ENCODE measurements around the gene ZMIZ1.

The ZMIZ1 gene

DNA sequence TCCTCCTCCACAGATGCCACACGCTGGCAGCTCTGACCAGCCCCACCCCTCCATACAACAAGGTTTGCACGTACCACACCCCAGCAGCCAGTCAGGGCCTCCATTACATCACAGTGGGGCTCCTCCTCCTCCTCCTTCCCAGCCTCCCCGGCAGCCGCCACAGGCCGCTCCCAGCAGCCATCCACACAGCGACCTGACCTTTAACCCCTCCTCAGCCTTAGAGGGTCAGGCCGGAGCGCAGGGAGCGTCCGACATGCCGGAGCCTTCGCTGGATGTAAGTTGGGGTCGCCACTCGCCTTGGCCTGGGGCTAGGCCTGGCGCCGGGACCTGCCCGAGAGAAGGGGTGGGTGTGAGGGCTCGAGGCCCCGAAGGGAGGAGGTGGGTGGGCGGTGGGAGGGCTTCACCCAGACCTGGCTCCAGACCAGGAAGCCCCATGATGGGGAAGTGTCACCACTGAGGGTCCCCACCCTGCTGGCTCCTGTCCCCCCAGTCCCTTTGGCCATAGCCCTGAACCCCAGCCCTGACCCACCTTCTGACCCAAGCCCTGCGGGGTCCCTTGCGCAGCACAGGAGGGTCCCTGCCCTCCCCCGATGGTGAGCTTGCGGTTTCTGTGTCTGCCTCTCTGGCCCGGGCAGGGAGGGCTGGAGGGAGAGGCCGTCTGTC is 242.3 kb downstream of the ZMIZ1 start:
- no peak for DNase-seq (ENCODE audit: low spot score)

DNA sequence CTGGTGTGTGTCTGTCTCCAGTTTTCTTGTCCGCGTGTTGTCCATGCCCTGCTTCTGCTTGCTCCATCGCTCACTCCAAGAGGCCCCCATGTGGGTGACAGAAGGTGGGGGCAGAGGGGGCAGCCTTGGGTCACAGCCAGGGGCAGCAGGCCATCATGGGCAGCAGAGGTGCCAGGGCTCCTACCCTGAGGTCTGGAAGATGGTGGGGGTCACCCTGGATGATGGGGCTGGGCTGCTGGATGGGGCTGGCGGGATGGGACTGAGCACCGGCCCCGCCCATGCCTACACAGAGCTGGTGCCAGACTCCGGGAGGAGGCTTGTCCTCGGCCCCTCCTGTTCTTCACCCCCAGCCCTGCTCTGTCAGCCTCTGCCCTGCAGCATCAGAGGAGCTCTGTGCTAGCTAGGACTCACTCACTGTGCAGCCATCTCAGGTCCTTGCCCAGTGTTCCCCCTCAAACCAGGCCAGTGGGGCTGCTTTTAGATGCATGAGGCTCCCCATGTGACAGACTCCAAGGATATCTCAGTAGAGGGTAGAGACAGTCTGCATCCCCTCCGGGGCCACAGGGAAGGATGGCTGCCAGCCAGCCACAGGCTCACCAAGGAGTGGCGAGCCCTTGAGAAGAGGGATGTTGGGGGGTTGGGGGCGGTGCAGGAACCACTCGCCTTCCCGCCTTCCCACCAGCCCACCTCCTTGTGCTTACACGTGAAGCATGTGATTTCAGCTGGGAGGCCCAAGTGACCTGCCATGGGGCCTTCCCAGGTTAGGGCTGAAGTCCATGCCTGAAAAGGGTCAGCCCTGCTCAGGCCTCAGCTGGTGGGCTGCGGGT is 243.0 kb downstream of the ZMIZ1 start:
- no peak for DNase-seq (ENCODE audit: low spot score)

DNA sequence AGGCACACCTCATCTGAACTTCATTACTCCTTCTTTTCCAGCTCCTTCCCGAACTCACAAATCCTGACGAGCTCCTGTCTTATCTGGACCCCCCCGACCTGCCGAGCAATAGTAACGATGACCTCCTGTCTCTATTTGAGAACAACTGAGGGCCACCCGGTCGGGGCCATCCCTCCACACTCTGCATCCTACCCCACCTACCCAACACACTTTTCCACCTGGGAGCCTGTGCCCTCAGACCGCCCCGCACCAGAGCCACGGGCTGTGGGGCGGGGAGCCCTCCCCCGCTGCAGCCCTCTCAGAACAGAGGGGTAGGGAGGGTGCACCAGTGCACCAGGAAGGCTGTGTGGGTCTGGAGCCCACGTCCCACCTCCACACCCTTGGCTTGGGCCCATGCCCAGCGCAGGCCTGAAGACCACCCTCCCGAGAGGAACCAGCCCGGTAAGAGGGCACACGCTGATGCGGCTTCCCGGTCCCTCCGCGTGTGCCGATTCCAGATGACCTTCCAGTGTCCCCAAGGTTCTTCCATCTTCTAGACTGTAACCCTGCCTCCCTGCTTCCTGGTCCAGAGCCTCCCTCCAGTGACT is 243.9 kb downstream of the ZMIZ1 start:
- no peak for DNase-seq (ENCODE audit: low spot score)

DNA sequence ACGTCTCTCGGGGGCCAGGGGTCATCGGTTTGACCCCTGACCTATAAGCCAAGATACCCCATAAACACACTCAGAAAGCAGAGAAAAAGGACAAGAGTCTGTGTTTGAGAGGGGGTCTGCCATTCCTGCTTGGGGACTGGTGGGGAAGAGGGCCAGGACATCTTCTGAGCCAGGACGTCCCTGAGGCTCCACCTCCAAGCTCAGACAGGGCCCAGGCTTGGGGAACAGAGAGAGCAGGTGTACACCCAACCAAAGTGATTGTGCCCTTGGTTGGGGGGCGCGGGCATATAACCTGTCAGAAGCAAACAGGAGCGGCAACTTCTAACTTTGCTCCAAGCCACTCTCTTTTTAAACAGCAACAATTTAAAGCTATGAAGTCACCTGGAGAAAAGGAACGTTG is 244.6 kb downstream of the ZMIZ1 start:
- DNase-seq (ENCODE audit: low spot score), result no peak

- DNase-seq (ENCODE audit: low spot score), result no peak
Measured at GRCh38 chr10:79313911-79314439, 245.2 kb downstream of the ZMIZ1 start.

DNA sequence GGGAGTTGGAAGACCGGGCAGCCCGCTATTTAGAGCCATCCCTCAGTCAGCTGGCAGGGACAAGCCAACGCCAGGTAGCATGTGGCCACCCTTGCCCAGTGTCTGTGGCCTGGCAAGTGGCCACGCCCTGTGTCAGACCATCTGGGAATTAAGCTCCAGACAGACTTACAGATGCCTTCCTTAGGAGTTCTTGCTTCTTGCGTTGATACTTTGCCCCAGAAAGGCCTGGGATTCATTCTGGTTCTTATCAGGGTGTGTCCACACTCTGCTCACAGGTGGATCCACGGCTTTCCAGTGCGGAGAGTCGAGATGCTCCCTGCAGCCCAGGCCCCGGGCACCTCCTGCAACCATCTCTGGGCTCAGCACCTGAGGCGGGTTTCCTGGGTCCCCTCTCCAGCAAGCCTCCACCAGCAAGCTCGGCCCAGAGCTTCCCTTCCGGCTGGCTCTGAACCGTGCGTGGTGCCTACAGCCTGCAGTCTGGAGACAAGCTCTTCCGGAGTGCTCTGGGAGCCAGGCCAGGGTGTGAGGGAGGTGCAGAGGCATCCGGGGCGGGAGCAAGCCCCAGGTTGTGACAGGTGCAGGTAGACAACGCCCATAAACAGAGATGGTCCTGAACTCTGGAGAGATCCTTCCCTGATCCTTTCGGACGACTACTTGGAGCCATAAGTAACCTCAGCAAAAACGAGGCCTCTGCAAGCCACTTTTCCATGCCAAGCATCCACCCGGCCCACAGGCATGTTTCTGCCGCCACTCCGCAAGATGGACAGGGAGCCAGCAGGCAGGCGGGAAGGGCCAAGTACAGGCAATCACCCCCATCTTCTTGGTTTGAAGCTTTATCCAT is 246.2 kb downstream of the ZMIZ1 start:
- DNase-seq (ENCODE audit: low spot score), result no peak

DNA sequence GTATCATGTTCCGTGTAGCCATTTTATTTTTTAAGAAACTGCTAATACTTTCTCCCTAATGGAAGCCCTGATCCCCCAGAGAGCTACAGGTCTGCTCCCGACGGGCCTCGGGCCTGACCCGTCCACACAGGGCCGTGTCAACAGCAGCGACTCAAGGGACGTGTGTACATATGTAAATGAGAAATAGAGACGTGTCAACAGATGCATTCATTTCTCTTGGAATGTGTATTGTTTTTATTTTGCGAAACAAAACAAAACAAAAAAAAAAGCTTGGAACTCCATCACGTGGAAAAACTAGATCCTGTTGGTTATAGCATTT is 246.8 kb downstream of the ZMIZ1 start:
- DNase-seq (ENCODE audit: low spot score), result no peak

GRCh38 chr10:79316671-79317431 is 248.1 kb downstream of the ZMIZ1 start:
- peak; percentile 24 for DNase-seq (ENCODE audit: low spot score)

DNA sequence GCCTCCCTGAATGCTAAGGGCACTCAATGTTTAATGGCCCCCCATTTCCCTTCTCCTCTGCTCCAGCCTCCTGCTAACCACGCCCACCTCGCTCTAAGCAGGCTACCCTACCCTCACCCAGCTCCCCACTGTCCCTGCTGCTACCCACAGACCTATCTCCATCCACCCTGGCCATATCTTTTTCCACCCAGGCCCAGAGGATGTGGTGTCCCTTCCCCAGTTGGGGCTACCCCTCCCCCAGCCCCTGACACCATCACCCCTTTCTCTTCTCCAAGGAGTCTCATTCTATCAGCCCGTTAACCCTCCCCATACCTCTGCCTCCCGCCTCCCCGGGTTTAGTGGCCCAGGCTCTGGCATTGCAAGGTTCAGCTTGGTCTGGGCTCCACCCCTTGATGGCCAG is 249.6 kb downstream of the ZMIZ1 start:
- DNase-seq (ENCODE audit: low spot score), result no peak

DNA sequence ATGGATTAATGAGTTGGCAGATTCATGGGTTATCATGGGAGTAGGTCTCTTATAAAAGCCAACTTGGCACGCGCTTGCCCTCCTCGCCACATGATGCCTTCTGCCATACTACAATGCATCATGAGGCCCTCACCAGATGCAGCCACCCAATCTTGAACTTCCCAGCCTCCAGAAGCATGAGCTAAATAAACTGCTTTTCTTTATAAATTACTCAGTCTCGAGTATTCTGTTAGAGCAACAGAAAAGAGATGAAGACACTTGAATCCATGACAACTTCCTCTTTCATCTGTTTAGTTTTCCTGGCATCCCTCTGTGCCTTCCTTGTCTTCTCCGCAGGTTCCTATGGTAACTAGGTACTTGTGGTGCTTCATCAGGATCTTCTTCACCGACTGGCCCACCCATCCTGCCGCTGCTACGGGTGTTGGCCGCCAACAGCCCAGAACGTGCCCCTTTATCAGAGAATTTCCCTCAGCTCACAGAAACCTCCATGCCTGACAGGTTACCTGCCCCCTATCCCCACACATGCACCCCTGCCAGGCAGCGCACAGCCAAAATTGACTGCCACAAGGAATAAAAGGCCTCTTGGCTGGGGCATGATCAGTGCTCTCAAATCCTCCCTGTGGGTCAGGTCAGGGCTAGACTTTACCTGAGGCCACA is 250.5 kb downstream of the ZMIZ1 start:
- no peak for DNase-seq (ENCODE audit: low spot score)

- DNase-seq (ENCODE audit: low spot score), result no peak
Measured at GRCh38 chr10:79320316-79320715, 251.6 kb downstream of the ZMIZ1 start.

DNA sequence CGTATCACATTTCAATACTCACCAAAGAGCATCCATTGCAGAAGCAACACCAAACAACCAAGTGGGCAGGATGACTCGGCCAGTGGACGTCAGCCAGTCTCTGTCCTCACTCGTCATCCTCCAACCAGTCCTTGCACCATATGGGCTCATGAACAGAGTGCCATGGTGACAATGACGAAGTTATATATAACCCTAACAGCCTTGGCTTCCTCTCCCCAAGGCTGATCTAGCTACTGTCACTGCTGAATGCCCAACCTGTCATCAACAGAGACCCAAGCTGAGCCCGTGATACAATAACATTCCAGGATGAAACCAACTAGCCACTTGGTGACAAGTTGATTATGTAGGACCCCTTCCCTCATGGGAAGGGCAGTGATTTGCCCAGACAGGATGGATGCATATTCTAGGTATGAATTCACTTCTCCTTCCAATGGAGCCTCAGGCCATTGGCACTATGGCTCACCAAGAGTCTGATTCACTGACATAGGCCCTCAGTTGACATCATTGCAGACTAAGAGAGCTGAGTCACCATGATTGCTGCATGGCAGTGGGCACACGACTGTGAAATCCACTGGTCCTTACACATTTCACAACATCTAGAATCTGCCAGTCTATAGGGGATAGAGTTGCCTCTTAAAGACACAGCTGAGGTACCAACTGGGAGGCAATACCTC is 252.2 kb downstream of the ZMIZ1 start:
- peak; percentile 47 for DNase-seq (ENCODE audit: low spot score)

- no peak for DNase-seq (ENCODE audit: low spot score)
Measured at GRCh38 chr10:79321494-79321882, 252.7 kb downstream of the ZMIZ1 start.

DNA sequence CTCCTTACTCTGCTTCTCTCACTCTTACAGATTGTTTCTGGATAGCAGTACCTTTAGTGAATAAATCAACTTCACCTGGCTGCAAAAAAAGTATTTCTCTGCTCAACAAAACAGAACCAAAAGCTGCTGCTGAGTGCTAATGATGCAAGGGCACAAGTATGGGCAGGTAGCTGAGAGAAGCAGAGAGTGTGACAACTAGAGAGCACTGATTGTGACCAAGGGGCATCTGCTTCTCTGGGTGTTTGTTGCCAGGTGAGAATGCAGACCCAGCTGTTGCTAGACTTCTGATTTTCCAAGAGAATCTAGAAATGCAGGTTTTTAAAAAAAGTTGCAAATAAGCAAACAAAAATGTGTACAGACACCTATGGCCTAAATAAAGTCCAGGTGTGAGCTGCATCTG is 253.2 kb downstream of the ZMIZ1 start:
- DNase-seq (ENCODE audit: low spot score), result no peak

- DNase-seq (ENCODE audit: low spot score), result peak; percentile 85
Measured at GRCh38 chr10:79322616-79323543, 254.1 kb downstream of the ZMIZ1 start.

DNA sequence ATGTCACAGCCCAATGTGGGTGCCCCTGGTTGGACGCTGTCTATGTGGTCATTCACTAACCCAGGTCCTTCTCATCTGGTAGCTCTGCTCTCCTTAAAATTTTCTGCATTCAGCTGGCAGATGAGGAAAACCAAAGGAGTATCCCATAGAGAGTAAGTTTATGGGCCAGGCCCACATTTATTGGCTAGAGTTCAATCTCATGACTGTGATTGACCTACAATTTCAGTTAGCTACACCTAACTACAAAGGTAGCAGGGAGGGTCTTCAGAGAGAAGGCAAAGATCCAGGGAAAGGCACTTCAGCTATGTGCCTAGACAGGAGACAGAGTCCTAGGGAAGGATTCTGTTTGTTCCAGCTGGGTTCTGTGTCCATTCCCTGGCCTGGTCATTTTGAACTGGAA is 254.8 kb downstream of the ZMIZ1 start:
- no peak for DNase-seq (ENCODE audit: low spot score)

DNA sequence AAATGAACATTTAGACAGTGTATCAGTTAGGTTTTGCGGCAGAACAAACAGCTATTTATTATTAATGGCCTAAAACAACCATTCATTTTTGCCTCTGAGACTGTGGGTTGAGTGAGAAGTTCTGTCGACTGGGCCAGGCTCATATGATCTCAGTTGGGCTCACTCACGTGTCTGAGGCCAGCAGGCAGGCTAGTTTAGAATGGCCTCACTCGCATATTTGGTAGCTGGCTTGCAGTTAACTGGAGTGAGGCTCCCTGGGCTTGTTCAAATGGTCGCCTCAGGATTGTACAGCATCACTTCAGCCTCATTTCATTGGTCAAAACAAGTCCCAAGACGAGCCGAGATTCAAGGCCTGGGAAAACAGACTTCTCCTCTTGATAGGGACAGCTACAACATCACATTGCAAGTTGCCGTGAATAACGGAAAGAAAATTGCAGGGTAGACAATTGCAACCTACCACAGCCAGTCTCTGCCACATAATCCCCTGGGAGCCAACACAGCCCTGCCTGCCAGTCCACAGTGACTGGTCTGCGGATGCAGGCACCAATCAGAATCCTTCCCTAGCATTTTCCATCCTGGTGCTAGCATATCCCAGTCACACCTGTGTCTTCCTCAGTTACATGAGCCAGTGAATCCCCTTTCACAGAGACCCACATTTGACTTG is 255.4 kb downstream of the ZMIZ1 start:
- no peak for DNase-seq (ENCODE audit: low spot score)

- no peak for DNase-seq (ENCODE audit: low spot score)
Measured at GRCh38 chr10:79326361-79327089, 257.8 kb downstream of the ZMIZ1 start.

Data from CD4-positive, alpha-beta T cell treated with Interleukin-15 for 4 hours (primary cell).